Measurements from ENCODE around the gene NSMF.
A peak's percentile ranks its signal among the peaks of the same experiment; 100 is the strongest.

The NSMF gene

GRCh38 chr9:137432687-137433348 lies 26.3 kb downstream of the NSMF start:
- no peak for DNase-seq

GRCh38 chr9:137431416-137431931 lies 27.7 kb downstream of the NSMF start:
- no peak for DNase-seq

DNA sequence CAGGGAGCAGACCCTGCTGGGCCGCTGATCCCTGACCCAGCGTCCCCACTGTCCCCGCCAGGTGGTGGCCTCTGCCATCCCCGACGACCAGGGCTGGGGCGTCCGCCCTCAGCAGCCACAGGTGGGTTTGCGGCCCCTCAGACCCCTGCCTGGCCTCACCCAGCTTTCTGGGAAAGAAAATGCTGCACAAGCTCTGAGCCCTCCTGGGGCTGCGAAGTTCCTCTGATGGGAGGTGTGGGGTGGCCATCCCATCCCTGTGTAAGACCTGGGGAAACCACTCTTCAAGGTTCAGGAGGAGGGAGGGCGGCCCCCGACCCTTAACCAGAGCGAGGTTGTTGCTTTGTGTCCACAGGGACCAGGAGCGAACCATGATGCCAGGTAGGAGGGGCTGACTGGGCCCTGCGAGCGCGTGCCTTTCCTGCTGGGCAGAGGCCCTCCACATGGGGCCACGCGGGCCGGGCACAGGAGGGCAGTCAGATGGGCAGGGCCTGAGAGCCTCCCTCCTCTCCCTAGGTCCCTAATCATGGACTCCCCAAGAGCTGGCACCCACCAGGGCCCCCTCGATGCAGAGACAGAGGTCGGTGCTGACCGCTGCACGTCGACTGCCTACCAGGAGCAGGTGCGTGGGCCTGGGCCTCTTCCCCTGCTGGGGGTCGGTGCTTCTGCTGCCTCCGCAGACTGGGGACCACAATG lies 28.3 kb downstream of the NSMF start:
- no peak for DNase-seq

- no peak for DNase-seq
Observed at GRCh38 chr9:137429974-137430722, 29.0 kb downstream of the NSMF start.

GRCh38 chr9:137429546-137429890 lies 29.6 kb downstream of the NSMF start:
- no peak for DNase-seq

GRCh38 chr9:137428841-137429545 lies 30.1 kb downstream of the NSMF start:
- no peak for DNase-seq

DNA sequence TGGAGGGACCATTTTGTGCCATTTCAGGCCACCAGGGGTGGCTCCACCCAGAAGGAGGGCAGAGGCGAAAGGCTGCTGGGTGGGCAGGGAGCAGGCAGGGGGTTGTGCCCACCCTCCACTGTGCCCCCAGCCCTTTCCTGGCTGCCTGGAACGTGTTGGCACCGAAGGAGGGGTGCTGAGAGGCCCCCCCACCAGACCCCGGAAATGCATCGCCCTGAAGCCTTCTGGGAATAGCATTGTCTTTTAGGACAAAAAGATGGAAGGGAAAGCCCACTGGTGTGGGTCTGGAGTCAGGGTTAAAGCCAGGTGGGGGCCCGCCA lies 30.9 kb downstream of the NSMF start:
- no peak for DNase-seq

GRCh38 chr9:137427454-137428310 lies 31.5 kb downstream of the NSMF start:
- no peak for DNase-seq

DNA sequence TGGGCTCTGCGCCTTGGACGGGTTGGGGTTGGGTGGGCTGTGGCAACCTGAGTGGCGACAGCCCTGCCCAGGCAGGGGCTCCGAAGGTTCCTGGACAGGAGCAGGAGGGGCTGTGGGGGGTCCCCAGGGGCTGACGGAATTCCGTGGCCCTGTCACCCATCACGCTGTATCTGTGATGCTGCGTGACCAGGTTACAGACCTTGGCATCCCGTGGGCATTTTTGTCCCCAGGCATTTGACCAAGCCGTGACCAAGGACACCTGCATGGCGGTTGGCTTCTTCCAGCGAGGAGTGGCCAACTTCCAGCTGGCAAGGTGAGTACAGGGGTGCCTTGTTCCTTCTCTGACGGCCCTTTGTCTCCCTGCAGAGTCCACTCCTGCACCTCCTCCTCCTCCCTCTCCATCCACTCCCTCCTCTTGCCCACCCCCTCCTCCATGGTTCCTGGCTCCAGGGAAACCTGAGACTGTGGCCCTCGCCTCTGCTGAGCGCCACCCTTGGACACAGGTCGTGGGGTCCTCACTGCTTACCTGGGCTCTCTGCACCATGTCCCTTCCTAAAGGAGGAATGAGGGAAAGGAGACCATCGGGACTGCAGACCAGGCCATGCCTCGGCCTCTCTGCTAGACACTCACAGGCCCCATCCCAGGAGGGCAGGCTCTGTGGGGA lies 33.0 kb downstream of the NSMF start:
- no peak for DNase-seq

- no peak for DNase-seq
Observed at GRCh38 chr9:137423514-137424291, 35.4 kb downstream of the NSMF start.

DNA sequence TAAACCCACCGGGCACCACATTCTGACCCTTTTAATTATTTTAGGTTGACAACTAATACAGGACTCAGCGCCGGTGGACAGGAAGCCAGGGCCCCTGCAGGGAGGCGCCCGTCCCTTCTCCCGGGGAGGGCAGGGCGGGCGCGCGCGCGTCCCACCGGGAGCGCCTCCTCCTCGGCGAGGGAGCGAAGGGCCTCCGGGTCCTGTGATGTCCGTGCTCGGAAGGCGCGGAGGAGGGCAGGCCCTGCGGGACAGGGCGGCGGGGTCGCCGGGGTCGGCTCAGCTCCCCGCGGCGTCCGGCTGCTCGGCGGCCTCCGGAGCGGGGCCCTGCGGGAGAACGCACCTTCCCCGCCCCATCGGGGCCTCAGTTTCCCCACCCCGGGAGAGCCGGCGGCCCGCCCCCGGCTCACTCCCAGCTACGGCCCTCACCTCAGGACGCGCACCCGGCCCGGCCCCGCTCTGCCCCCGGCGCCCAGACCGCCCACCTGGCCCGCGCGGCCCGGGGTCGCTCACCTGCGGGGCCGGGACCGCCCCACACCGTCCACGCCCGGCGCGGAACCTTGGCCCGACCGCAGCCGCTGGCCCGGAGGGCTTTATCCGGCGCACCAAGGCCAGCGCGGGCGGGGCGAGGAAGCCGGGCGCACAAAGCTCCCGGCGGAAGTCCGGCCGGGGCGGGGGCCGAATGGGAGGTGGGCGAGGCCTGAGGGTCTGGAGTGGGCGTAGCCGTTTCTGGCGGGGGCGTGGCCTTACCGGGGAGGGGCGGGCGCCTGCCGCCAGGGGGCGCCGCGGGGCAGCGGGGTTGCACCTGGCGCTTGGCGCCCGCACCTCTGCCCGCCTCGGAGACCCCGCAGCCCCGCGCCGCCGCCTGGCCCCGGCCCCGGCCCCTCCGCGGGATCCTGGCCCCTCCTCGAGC lies 36.3 kb downstream of the NSMF start, which contains the start of the genes EXD3 and NOXA1:
Gene EXD3 (minus strand): TSS at position 559 of the 910 bp plus-strand sequence. CDS start 27,805 bp downstream, outside the sequence.
Gene NOXA1 (plus strand): TSS at position 790 of the 910 bp plus-strand sequence. CDS start 137 bp downstream, outside the sequence.
- peak; percentile 91 for DNase-seq

DNA sequence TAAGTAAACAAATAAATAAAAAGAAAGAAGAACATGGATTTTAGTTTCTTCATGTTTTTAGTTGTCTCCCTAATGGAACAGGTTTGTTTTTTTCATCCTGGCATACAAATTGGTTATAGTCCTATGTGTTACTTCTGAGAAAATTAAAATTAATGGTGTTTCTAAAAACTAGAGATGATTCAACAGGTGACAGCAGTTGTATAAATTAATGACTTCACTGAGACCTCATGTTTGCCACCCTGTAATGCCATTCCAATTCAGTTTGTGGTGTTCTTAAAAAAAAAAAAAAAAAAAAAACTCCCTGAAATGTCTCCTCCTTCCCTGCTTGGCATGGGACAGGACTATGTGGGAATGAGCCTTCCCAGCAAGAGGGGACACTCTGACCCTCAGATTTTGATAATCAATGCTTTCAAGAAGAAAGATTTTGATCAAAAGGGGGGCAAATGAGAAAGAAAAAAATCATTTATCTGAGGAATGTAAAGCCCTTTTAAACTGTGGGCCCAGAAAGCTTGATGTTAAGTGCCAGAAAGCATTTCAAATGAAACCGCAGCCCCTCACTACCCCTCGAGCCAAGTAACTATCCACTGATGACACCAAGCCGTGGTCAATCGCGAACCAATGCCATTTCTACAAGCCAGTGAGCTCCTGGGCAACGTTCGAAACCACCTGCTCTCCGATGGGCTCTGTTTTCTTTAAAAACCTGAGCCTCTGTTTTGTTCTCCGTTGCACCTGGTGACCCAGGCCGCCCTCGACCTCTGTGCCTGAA lies 37.1 kb downstream of the NSMF start:
- DNase-seq: no peak

- no peak for DNase-seq
Observed at GRCh38 chr9:137417161-137418021, 41.7 kb downstream of the NSMF start.

GRCh38 chr9:137416563-137417151 lies 42.5 kb downstream of the NSMF start:
- no peak for DNase-seq

DNA sequence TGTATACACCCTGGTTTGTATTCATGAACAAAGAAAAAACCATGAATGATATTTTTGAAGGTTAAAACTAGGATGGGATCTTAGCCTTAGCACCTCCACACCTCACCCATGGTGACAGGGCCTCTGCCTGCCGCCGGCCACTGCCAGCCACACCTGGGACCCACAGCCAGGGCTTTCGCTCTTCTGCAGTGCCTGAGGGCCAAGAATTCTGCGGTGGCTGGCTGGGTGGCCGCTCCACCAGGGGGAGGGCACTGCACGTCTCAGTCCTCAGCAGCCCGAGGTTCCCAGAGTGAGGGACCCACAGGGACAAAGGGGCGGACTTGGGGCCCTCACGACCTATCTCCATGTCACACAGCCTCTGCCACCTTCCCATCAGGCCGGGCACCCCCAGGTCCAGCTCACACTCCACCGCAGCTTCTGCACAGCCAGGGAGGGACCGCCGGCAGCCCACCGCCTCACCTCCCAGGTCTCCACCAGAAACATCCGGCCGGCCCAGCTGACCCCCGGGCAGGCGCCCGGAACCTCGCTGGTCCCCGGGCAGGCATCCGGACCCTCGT lies 43.0 kb downstream of the NSMF start:
- no peak for DNase-seq

- DNase-seq: no peak
Observed at GRCh38 chr9:137415451-137415850, 43.7 kb downstream of the NSMF start.

DNA sequence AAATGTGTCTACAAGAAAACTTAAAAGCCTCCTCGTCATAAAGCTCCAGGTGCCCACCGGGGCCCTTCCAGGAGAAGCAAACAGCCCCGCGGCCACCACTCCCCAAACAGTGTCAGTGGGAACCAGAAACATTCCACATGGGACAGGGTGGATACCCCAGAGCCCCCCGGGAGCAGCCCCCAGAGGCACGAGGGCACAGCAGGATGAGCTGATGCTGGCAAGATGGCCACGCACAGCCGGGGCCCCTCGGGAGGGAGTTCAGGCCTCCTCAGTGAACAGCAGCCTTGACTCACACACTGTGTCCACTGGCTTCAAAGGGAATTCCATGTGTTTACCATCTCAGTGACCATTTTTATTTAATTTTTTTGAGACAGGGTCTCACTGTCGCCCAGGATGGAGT lies 46.7 kb downstream of the NSMF start:
- no peak for DNase-seq
